K562 (cell line): ENCODE results near the gene DIP2A.

Experiments
- CBX8 ChIP-seq: fragments of 200-600 bp; sonication (generic); IDR thresholded peaks from 2 replicates; pipeline ENCODE4 v1.6.1; 2012; ENCODE audit warnings: borderline replicate concordance, mixed run types, low read depth, mild to moderate bottlenecking, moderate library complexity, mixed read lengths, low read length, control low read depth, inconsistent platforms; ENCODE audit not compliant: poor library complexity, severe bottlenecking; ENCODE audit errors: extremely low read depth
- CHCHD3 ChIP-seq: fragments of 250-450 bp; sonication (Bioruptor Pico); IDR thresholded peaks from 2 replicates; pipeline ENCODE4 v2.1.2; 2022; ENCODE audit warnings: mild to moderate bottlenecking
- HDAC6 ChIP-seq: IDR thresholded peaks from 2 replicates; pipeline ENCODE4 v1.6.1; 2012; ENCODE audit warnings: low read depth, mild to moderate bottlenecking, control low read depth, inconsistent platforms, low read length, moderate library complexity
- NRF1 ChIP-seq, 2 experiments: fragments of 450-650 bp; IDR thresholded peaks in 1 of 2; conservative IDR thresholded peaks in 1 of 2; 2 replicates each; pipeline ENCODE4 v1.6.1; 2014; ENCODE audit warnings: mild to moderate bottlenecking in 2 of 2
- POLR2AphosphoS5 ChIP-seq: IDR thresholded peaks from 2 replicates; pipeline ENCODE4 v1.6.1; 2011; ENCODE audit warnings: mild to moderate bottlenecking, low read depth, low read length, moderate library complexity; ENCODE audit not compliant: control insufficient read depth, insufficient read depth
- ZNF384 ChIP-seq: IDR thresholded peaks from 2 replicates; pipeline ENCODE4 v1.6.1; 2012; ENCODE audit warnings: low read depth, low read length, improper control_type of control experiment
- TF ChIP-seq, protein P1 (sequence below), 3 experiments: IDR thresholded peaks in 2 of 3; conservative IDR thresholded peaks in 1 of 3; 2 replicates each; pipeline ENCODE4 v1.5.1; 2011 to 2012; ENCODE audit warnings: low read length in 3 of 3, mild to moderate bottlenecking in 3 of 3, control low read depth in 2 of 3, improper control_type of control experiment in 1 of 3, inconsistent platforms in 1 of 3, low read depth in 1 of 3, mixed read lengths in 1 of 3, moderate library complexity in 1 of 3; ENCODE audit not compliant: insufficient read depth in 2 of 3
- TF ChIP-seq, protein P2 (sequence below), 2 experiments: IDR thresholded peaks in 1 of 2; conservative IDR thresholded peaks in 1 of 2; 2 replicates each; pipeline ENCODE4 v1.6.1; 2016; ENCODE audit warnings: low read depth in 2 of 2, mild to moderate bottlenecking in 1 of 2, missing compliant biosample characterization in 1 of 2, missing genetic modification characterization in 1 of 2, moderate library complexity in 1 of 2
- TF ChIP-seq, protein P3 (sequence below): fragments of 450-650 bp; IDR thresholded peaks from 2 replicates; pipeline ENCODE4 v1.6.1; 2016
- TF ChIP-seq, protein P4 (sequence below), 2 experiments: fragments of 450-650 bp; IDR thresholded peaks; 2 replicates each; pipeline ENCODE4 v1.6.1; 2016; ENCODE audit warnings: mild to moderate bottlenecking in 2 of 2, borderline replicate concordance in 1 of 2, low read depth in 1 of 2, moderate library complexity in 1 of 2

DNA sequence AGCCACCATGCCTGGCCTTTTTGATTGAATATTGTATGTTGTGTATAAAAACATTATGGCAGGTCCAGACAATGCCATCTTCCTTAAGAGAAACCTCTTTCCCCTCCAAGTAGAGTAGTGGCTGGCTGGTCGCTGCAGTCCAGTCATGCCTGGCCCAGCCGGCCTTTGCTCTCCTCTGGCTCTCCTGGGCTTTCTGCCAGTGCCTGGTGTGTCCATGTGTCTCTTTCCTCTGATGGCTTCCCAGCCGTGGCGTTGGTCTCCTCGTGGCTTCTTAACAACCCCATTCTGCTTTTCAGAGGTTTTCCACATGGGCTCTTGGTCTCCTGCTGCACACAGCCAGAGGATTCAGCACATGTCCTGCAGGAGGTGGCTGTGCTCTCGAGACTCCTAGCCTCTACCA lies 58.7 kb downstream of the DIP2A start:
- TF ChIP-seq, protein P1, sequence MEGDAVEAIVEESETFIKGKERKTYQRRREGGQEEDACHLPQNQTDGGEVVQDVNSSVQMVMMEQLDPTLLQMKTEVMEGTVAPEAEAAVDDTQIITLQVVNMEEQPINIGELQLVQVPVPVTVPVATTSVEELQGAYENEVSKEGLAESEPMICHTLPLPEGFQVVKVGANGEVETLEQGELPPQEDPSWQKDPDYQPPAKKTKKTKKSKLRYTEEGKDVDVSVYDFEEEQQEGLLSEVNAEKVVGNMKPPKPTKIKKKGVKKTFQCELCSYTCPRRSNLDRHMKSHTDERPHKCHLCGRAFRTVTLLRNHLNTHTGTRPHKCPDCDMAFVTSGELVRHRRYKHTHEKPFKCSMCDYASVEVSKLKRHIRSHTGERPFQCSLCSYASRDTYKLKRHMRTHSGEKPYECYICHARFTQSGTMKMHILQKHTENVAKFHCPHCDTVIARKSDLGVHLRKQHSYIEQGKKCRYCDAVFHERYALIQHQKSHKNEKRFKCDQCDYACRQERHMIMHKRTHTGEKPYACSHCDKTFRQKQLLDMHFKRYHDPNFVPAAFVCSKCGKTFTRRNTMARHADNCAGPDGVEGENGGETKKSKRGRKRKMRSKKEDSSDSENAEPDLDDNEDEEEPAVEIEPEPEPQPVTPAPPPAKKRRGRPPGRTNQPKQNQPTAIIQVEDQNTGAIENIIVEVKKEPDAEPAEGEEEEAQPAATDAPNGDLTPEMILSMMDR (IDR thresholded peaks at IDR 0.05 in 2 of 3, conservative IDR thresholded peaks at IDR 0.05 in 1 of 3; ENCODE audit: insufficient read depth in 2 of 3, low read depth in 1 of 3, low read length in 3 of 3) = no peak
- TF ChIP-seq CHCHD3 (no peak), NRF1 (conservative IDR thresholded peaks at IDR 0.05 in 1 of 2, IDR thresholded peaks at IDR 0.05 in 1 of 2) (no peak), POLR2AphosphoS5 (no peak), HDAC6 (no peak), CBX8 (no peak), ZNF384 (no peak)
- TF ChIP-seq, protein P2, sequence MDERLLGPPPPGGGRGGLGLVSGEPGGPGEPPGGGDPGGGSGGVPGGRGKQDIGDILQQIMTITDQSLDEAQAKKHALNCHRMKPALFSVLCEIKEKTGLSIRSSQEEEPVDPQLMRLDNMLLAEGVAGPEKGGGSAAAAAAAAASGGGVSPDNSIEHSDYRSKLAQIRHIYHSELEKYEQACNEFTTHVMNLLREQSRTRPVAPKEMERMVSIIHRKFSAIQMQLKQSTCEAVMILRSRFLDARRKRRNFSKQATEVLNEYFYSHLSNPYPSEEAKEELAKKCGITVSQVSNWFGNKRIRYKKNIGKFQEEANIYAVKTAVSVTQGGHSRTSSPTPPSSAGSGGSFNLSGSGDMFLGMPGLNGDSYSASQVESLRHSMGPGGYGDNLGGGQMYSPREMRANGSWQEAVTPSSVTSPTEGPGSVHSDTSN (CRISPR knock-in tag; IDR thresholded peaks at IDR 0.05; ENCODE audit: low read depth) = no peak
- TF ChIP-seq, protein P2 (tag; conservative IDR thresholded peaks at IDR 0.05; ENCODE audit: low read depth) = no peak
- TF ChIP-seq, protein P3, sequence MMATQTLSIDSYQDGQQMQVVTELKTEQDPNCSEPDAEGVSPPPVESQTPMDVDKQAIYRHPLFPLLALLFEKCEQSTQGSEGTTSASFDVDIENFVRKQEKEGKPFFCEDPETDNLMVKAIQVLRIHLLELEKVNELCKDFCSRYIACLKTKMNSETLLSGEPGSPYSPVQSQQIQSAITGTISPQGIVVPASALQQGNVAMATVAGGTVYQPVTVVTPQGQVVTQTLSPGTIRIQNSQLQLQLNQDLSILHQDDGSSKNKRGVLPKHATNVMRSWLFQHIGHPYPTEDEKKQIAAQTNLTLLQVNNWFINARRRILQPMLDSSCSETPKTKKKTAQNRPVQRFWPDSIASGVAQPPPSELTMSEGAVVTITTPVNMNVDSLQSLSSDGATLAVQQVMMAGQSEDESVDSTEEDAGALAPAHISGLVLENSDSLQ = no peak
- TF ChIP-seq, protein P4, sequence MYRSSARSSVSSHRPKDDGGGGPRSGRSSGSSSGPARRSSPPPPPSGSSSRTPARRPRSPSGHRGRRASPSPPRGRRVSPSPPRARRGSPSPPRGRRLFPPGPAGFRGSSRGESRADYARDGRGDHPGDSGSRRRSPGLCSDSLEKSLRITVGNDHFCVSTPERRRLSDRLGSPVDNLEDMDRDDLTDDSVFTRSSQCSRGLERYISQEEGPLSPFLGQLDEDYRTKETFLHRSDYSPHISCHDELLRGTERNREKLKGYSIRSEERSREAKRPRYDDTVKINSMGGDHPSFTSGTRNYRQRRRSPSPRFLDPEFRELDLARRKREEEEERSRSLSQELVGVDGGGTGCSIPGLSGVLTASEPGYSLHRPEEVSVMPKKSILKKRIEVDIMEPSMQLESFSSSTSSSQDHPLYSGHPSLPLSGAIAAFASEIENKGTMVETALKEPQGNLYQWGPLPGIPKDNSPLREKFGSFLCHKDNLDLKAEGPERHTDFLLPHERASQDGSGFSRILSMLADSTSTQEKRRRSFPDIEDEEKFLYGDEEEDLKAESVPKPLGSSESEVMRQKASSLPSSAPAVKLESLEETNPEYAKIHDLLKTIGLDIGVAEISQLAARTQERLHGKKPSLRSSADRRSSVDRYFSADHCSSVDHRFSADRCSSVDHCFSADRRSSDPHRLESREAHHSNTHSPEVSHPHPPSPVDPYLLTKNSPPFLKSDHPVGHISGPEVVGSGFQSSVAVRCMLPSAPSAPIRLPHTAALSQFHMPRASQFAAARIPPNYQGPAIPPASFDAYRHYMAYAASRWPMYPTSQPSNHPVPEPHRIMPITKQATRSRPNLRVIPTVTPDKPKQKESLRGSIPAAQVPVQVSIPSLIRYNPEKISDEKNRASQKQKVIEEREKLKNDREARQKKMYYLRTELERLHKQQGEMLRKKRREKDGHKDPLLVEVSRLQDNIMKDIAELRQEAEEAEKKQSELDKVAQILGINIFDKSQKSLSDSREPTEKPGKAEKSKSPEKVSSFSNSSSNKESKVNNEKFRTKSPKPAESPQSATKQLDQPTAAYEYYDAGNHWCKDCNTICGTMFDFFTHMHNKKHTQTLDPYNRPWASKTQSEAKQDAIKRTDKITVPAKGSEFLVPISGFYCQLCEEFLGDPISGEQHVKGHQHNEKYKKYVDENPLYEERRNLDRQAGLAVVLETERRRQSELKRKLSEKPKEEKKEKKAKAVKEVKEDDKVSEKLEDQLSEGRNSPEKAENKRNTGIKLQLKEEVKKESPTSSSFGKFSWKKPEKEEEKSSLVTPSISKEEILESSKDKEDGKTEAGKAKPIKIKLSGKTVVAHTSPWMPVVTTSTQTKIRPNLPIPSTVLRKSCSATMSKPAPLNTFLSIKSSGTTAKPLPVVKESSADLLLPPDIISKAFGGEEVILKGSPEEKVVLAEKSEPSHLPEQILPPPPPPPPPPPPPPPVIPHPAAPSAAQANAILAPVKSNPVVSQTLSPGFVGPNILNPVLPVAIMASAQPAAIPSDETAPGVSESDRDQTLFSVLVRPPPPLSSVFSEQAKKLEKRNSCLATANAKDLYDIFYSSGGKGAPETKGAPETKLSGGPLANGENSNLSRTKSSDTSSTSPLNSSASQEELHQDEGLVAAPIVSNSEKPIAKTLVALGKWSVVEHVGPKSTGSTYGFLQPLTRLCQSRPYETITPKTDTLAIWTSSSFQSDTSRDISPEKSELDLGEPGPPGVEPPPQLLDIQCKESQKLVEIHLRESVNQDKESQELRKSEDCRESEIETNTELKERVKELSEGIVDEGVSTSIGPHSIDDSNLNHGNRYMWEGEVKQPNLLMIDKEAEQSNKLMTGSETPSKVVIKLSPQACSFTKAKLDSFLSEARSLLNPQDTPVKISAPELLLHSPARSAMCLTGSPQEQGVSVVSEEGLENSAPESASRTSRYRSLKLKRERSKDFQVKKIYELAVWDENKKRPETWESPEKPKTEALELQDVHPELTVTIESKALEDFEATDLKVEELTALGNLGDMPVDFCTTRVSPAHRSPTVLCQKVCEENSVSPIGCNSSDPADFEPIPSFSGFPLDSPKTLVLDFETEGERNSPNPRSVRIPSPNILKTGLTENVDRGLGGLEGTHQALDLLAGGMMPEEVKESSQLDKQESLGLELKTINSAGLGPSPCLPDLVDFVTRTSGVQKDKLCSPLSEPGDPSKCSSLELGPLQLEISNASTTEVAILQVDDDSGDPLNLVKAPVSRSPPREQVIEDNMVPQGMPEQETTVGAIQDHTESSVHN (IDR thresholded peaks at IDR 0.05; ENCODE audit: borderline replicate concordance in 1 of 2, low read depth in 1 of 2) = no peak
